ENCODE measurements around the gene MFSD8. TPM values are rescaled to one million over a fixed set of nuclear protein-coding genes. Genes with fewer than 3 reads are reported as not detected.
"Not testable (repeated sequence)": the region's sequence is repeated elsewhere in the genome, so short reads cannot be mapped to it uniquely, and the experiment has no call there.

The MFSD8 gene
- total RNA-seq: 10.9 TPM
- long read RNA-seq, full-length matches to known transcripts: 9 of 12 reads
- long read RNA-seq, partial matches to known transcripts: 0 of 12 reads
- long read RNA-seq, other reads (novel, unspliced or antisense): 3 of 12 reads

DNA sequence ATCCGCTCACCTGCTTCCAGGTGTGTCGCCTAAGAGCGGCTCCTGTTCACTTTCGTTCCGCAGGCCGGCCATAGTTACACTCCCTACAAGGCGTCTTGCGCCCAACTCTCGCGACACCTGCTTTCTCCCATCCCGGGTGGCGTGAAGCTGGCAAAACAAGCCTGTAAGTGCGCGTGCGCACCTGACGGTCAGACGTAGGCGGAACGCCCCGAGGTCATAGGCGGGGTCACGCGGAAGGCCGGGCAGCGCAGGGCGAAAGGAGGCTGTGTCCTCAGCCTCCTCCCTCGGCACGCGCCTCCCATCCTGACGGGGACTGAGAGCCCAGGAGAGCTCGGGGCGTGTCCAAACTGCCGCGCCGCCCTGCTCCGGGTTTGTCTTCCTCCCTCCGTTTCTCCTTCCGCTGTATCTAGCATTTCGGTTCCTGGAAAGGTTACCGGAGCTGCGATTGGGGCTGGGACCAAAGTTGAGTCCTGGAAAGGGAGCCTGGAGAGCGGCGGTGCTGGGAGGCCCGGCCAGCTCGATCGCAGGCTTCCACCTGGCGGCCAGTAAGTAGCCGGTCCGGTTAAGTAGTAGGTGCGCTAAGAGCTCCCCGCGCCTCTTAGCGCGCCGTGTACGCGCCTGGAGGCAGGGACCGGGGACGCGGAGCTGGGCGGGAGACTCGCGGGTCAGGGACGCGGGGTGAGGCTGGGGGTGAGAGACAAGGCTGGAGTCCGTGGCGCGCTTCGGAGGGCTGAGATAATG is at the start of gene MFSD8, which contains the start of gene ABHD18:
MFSD8 (minus strand) TSS at position 112 of the 741 bp plus-strand sequence; CDS start at position 72, 40 bp downstream.
ABHD18 (plus strand) TSS at position 345 of the 741 bp plus-strand sequence. CDS start 17,550 bp downstream, outside the sequence.
- intact Hi-C loops (cut with DNase I): loop anchor here (1.0 to 2.0 kb wide), 3 partner anchors 85 to 182 kb away; partner anchors contain the start of genes HSPA4L, LARP1B and PLK4
- peak; percentile 99 for DNase-seq (ENCODE audit: low spot score)

DNA sequence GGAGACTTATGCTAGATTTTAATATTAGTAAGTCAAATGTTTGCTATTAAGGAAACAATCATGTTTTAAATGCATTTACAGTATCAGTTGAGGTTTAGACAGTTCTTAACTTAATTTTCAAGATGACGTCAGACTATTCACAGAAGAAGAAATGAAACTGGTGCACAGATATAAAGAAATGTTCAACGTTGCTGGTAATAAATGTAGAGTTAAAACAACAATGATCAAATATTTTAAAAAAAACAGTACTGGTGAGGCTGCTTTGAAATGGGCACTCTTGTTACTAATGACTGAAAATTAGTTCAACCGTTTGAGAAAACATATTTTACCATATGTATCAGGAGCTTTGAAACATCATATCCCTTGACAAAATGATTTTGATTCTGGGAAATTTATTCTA is 44.5 kb upstream of the MFSD8 start:
- DNase-seq (ENCODE audit: low spot score): no peak
- intact Hi-C loops (cut with DNase I): no loop called here

DNA sequence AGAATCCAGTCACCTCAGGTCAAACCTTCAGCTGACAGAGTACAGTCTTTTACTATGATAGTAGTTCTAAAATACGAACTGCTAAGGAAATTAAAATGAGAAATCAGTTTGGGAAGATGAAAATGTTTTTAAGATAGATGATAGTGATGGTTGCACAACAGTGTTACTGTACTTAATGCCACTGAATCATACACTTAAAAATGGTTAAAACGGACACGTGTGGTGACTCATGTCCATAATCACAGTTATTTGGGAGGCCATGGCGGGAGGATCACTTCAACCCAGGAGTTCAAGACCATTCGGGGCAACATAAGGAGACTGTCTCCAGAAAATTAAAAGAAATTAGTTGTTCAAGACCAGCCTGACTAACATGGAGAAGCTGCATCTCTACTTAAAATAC is 41.6 kb upstream of the MFSD8 start:
- intact Hi-C loops (cut with DNase I): no loop called here
- no peak for DNase-seq (ENCODE audit: low spot score)

GRCh38 chr4:127997534-127998388 is 32.8 kb upstream of the MFSD8 start:
- no peak for DNase-seq (ENCODE audit: low spot score)
- intact Hi-C loops (cut with DNase I): no loop called here

- DNase-seq (ENCODE audit: low spot score); intact Hi-C loops (cut with DNase I): not testable (repeated sequence)
These were observed 31.5 kb upstream of the MFSD8 start for GRCh38 chr4:127996521-127996920.

GRCh38 chr4:127995776-127996175 is 30.8 kb upstream of the MFSD8 start:
- DNase-seq (ENCODE audit: low spot score): no peak
- intact Hi-C loops (cut with DNase I): no loop called here

GRCh38 chr4:127993151-127993550 is 28.2 kb upstream of the MFSD8 start:
- intact Hi-C loops (cut with DNase I): no loop called here
- DNase-seq (ENCODE audit: low spot score): no peak

DNA sequence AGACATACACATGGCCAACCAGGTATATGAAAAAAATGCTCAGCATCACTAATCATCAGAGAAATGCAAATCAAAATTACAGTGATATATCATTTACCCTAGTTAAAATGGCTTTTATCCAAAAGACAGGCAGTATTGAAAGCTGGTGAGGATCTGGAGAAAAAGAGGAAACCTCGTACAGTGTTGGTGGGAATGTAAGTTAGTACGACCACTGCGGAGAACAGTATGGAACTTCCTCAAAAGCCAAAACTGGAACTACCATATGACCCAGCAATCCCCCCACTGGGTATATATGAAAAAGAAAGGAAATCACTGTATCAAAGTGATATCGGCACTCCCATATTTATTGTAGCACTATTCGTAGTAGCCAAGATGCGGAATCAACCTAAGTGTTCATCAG is 23.7 kb upstream of the MFSD8 start:
- DNase-seq (ENCODE audit: low spot score): no peak
- intact Hi-C loops (cut with DNase I): no loop called here

DNA sequence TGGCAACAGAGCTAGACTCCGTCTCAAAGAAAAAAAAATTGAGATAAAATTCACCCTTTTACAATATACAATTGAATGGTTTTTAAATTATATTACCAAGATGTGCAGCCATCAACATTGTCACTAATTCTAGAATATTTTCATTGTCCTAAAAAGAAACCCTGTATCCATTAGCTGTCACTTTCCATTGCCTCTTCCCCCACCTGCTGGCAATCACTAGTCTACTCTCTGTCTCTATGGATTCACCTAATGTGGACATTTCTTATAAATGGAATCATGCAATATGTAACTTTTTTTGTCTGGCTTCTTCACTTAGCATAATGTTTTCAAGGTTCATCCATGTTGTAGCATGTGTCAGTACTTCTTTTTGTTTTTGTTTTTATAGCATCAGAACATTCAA is 21.0 kb upstream of the MFSD8 start:
- intact Hi-C loops (cut with DNase I): no loop called here
- DNase-seq (ENCODE audit: low spot score): no peak

DNA sequence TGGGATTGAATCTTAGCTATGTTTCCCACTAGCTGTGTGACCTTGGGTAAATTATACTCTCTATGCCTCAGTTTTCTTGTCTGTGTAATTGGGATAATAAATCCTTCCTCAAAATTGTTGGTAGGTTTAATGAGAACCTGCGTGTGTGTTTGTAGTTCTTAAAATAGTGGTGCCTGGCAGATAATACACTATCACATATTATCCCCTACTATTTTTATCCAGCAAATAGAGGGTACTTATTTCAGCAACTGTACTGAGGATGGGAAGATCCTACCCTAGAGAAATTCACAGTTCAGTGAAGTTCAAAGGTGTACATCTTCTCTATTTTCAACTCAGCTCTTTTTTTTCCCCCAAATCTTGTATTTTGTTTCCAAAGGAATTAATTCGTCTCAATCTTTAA is 17.5 kb upstream of the MFSD8 start:
- intact Hi-C loops (cut with DNase I): no loop called here
- DNase-seq (ENCODE audit: low spot score): no peak

- DNase-seq (ENCODE audit: low spot score): no peak
- intact Hi-C loops (cut with DNase I): no loop called here
These were observed 14.0 kb upstream of the MFSD8 start for GRCh38 chr4:127978930-127979329.

DNA sequence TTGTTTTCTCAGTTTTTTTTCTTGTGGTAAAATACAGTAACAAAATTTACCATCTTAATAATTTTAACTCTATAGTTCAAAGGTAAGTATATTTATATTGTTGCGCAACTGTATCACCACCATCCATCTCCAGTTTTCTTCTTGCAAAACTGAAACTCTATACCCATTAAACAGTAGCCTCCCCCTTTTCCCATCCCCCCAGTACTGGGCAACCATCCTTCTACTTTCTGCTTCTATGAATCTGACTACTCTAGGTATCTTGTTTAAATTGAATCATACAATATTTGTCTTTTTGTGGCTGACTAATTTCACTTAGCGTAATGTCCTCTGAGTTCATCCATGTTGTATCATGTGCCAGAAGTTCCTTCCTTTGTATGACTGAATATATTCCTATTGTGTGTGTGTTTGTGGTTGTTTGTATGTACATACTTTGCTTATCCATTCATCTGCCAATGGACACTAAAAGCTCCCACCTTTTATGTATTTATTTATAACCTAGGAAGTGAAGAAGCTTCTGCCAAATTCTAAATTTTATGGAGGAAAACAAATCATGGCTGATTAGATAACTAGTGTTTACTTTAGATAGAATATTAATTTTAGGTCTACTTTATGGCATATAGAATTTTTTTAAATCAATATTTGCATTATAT is 10.3 kb upstream of the MFSD8 start:
- DNase-seq (ENCODE audit: low spot score): no peak
- intact Hi-C loops (cut with DNase I): no loop called here

- intact Hi-C loops (cut with DNase I); DNase-seq (ENCODE audit: low spot score): not testable (repeated sequence)
These were observed 6.0 kb upstream of the MFSD8 start for GRCh38 chr4:127970925-127971324.

- no peak for DNase-seq (ENCODE audit: low spot score)
- intact Hi-C loops (cut with DNase I): no loop called here
These were observed 3.6 kb upstream of the MFSD8 start for GRCh38 chr4:127968586-127968985.

DNA sequence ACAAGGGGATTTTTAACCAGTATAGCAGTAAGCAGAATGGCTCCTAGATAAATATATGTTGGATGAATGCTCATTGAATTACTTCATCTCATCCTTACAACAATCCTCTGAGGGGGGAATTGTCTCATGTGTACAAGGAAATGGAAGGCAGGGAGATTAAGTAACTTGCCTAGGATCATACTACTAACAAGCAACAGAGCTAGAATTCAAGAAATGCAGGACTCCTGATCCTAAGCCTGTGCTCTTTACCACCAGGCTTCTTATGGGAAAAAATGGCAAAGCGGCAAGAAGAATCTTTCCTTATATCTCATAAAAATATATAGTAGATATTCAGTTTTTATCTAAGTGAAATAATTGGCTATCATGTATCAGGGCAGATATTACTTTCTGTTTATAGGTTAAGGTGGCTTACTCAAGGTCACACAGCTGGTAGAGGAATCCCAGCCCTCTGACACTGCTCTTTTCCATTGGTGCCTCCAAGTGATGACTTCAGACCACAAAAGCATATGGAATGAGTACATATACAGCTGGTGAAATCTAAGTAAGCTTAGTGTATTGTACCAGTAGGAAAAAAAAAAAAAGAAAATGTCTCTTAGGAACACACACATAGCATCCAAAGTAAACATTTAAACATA is 2.3 kb upstream of the MFSD8 start:
- intact Hi-C loops (cut with DNase I): no loop called here
- no peak for DNase-seq (ENCODE audit: low spot score)

DNA sequence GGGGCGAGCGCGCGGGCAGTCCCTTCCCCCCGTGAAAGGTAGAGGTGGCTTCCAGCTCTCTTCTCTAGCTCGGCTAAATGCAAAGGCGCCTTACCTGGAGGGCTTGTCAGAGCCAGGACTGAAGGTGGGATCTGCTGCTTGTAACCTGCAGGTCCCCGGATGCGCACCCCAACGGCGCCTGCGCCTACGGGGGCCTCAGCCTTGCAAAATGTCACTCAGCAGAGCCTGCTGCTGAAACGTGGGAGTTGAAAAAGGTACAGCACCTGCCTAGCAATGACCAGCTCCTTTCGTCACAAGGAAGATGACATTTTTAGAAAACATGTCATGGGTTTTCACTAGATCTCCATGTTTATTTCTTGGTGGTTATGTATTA is 816 bp upstream of the MFSD8 start:
- DNase-seq (ENCODE audit: low spot score): no peak
- intact Hi-C loops (cut with DNase I): loop anchor here (1.0 to 2.0 kb wide), 3 partner anchors 85 to 183 kb away; partner anchors contain the start of genes HSPA4L, LARP1B and PLK4

GRCh38 chr4:127964426-127965061 is 429 bp downstream of the MFSD8 start:
- intact Hi-C loops (cut with DNase I): loop anchor here (1.0 to 2.0 kb wide), 3 partner anchors 84 to 182 kb away; partner anchors contain the start of genes HSPA4L, LARP1B and PLK4

GRCh38 chr4:127963633-127964398 is 1.2 kb downstream of the MFSD8 start:
- intact Hi-C loops (cut with DNase I): loop anchor here (2.0 kb wide), 1 partner anchor 181 kb away; the partner anchor contains the start of gene HSPA4L
- not testable (repeated sequence) for DNase-seq (ENCODE audit: low spot score)

More at GRCh38 chr4:127964426-127965061, 429 bp downstream of the MFSD8 start:
- DNase-seq (ENCODE audit: low spot score): not testable (repeated sequence)

Measured in cardiac septum (tissue), 1 donor.